Endothelial cell of umbilical vein (primary cell): ENCODE measurements around the gene NSUN6. TPM values are rescaled to one million over a fixed set of nuclear protein-coding genes. Genes with fewer than 3 reads are reported as not detected.

Source experiments
- BruUV-seq: library from RNA; stranded (reverse); fragments of 400-500 nt; replicated peaks from 2 replicates; lab custom pipeline; 2021; lab: Mats Ljungman, UMichigan
- CTCF ChIA-PET: fragments of 300-600, 350-600 bp; sonication (Branson Sonifier 250); formaldehyde crosslinking; loops from one replicate; lab custom pipeline; 2021; ENCODE audit warnings: antibody characterized with exemption, inconsistent platforms; lab: Charles Lee
- POLR2A ChIA-PET: fragments of 300-600, 350-600 bp; sonication (Branson Sonifier 250); formaldehyde crosslinking; loops from one replicate; lab custom pipeline; 2021; ENCODE audit warnings: antibody characterized with exemption, inconsistent platforms; lab: Charles Lee
- DNase-seq: peaks from one replicate; pipeline ENCODE4 v3.0.0-alpha.2; 2011; ENCODE audit warnings: low read depth, low spot score
- FAIRE-seq: peaks from 2 replicates; lab custom pipeline; 2011; peaks lifted over from hg19 to GRCh38; lab: Jason Lieb, UNC
- H2AFZ ChIP-seq: 2 replicates; pipeline ENCODE4 v1.6.0; 2012; ENCODE audit warnings: low read depth, low read length, control low read depth, inconsistent platforms
- H3K27ac ChIP-seq: 2 replicates; pipeline ENCODE4 v1.5.1; 2011; ENCODE audit warnings: low read depth, mild to moderate bottlenecking, control low read depth, low read length, moderate library complexity; ENCODE audit not compliant: insufficient read depth
- H3K27me3 ChIP-seq, 2 experiments: 2 replicates each; pipeline versions ENCODE4 v1.6.0 to v1.6.1; 2011; ENCODE audit warnings: low read length in 2 of 2, mixed read lengths in 1 of 2; ENCODE audit not compliant: control insufficient read depth in 2 of 2, insufficient read depth in 2 of 2
- H3K36me3 ChIP-seq, 2 experiments: 2 replicates in 1 of 2; 3 replicates in 1 of 2; pipeline ENCODE4 v1.5.1; 2011; ENCODE audit warnings: low read length in 2 of 2, mild to moderate bottlenecking in 1 of 2, moderate library complexity in 1 of 2; ENCODE audit not compliant: control insufficient read depth in 2 of 2, insufficient read depth in 2 of 2; ENCODE audit errors: extremely low read depth in 1 of 2
- H3K4me1 ChIP-seq: 3 replicates; pipeline ENCODE4 v1.5.1; 2011; ENCODE audit warnings: mild to moderate bottlenecking, low read length; ENCODE audit not compliant: control insufficient read depth, insufficient read depth; ENCODE audit errors: extremely low read depth
- H3K4me2 ChIP-seq: 2 replicates; pipeline ENCODE4 v1.6.1; 2011; ENCODE audit warnings: low read length, control low read depth, mixed read lengths; ENCODE audit not compliant: insufficient read depth
- H3K4me3 ChIP-seq, 3 experiments: fragments of 200-600 bp in 1 of 3; sonication (generic), shearing (Covaris generic) in 1 of 3; replicated peaks in 1 of 3; 2 replicates each; pipeline ENCODE4 v1.5.1; 2011 to 2016; ENCODE audit warnings: control low read depth in 3 of 3, low read length in 3 of 3, mild to moderate bottlenecking in 2 of 3, inconsistent platforms in 1 of 3, low read depth in 1 of 3, moderate library complexity in 1 of 3; ENCODE audit not compliant: insufficient read depth in 1 of 3
- H3K79me2 ChIP-seq: 2 replicates; pipeline ENCODE4 v1.6.0; 2012; ENCODE audit warnings: low read length, inconsistent platforms; ENCODE audit not compliant: control insufficient read depth, insufficient read depth
- H3K9ac ChIP-seq: replicated peaks from 2 replicates; pipeline ENCODE3; 2011; ENCODE audit warnings: low read length, control low read depth; ENCODE audit not compliant: insufficient read depth; ENCODE audit errors: extremely low read depth
- H3K9me1 ChIP-seq: replicated peaks from 3 replicates; pipeline ENCODE4 v1.6.0; 2011; ENCODE audit warnings: mild to moderate bottlenecking, low read length; ENCODE audit not compliant: control insufficient read depth, insufficient read depth; ENCODE audit errors: extremely low read depth
- H3K9me3 ChIP-seq: replicated peaks from 2 replicates; pipeline ENCODE4 v1.5.1; 2012; ENCODE audit warnings: low read length, inconsistent platforms; ENCODE audit not compliant: control insufficient read depth, insufficient read depth
- H4K20me1 ChIP-seq: replicated peaks from 2 replicates; pipeline ENCODE3; 2011; ENCODE audit warnings: mild to moderate bottlenecking, low read length; ENCODE audit not compliant: control insufficient read depth, insufficient read depth; ENCODE audit errors: extremely low read depth
- CTCF ChIP-seq, 2 donors: IDR thresholded peaks; 1 replicate in 1 of 2; 2 replicates in 1 of 2; pipeline ENCODE4 v1.5.1; 2011; ENCODE audit warnings: low read length in 2 of 2, mild to moderate bottlenecking in 2 of 2, moderate library complexity in 2 of 2, control low read depth in 1 of 2, inconsistent platforms in 1 of 2, low read depth in 1 of 2; ENCODE audit not compliant: insufficient read depth in 1 of 2; ENCODE audit errors: extremely low read depth in 1 of 2
- EZH2 ChIP-seq: IDR thresholded peaks from 2 replicates; pipeline ENCODE4 v1.6.1; 2012; ENCODE audit warnings: borderline replicate concordance, low read depth, mild to moderate bottlenecking, moderate library complexity, low read length, inconsistent platforms; ENCODE audit not compliant: severe bottlenecking
- FOS ChIP-seq: IDR thresholded peaks from 2 replicates; pipeline ENCODE4 v1.6.1; 2011; ENCODE audit warnings: mild to moderate bottlenecking, low read length, moderate library complexity, borderline replicate concordance; ENCODE audit not compliant: insufficient read depth
- GATA2 ChIP-seq: IDR thresholded peaks from 2 replicates; pipeline ENCODE4 v1.7.0; 2011; ENCODE audit warnings: low read depth, mild to moderate bottlenecking, moderate library complexity, mixed read lengths, low read length; ENCODE audit not compliant: insufficient read length, insufficient read depth
- JUN ChIP-seq: IDR thresholded peaks from 2 replicates; pipeline ENCODE4 v1.6.1; 2011; ENCODE audit warnings: borderline replicate concordance, low read depth; ENCODE audit not compliant: insufficient read length, insufficient read depth
- MAX ChIP-seq: IDR thresholded peaks from 2 replicates; pipeline ENCODE4 v1.6.1; 2011; ENCODE audit not compliant: insufficient read depth, insufficient read length
- MYC ChIP-seq: IDR thresholded peaks from one replicate; pipeline ENCODE4 v1.6.1; 2011; ENCODE audit warnings: mild to moderate bottlenecking, low read depth, low read length
- POLR2A ChIP-seq: IDR thresholded peaks from 2 replicates; pipeline ENCODE4 v1.6.1; 2012; ENCODE audit warnings: low read depth, mild to moderate bottlenecking, control low read depth, low read length
- POLR2AphosphoS5 ChIP-seq: IDR thresholded peaks from 2 replicates; pipeline ENCODE4 v1.6.1; 2012; ENCODE audit warnings: low read depth, mild to moderate bottlenecking, control low read depth, low read length, moderate library complexity; ENCODE audit not compliant: insufficient read depth
- dilution Hi-C: fragments of 300-500 bp; cut with MboI; formaldehyde crosslinking; loops from one replicate; pipeline ENCODE4 v1.15.0; 2019; ENCODE audit warnings: low sequenced_read_pairs; ENCODE audit not compliant: extremely low pct_ligation_motif_present
- intact Hi-C: fragments of 100-400 bp; cut with micrococcal nuclease; formaldehyde crosslinking; loops from one replicate; pipeline ENCODE4 v1.10.0; 2022
- polyA plus RNA-seq, 4 experiments: library from polyadenylated mRNA; depleted of rRNA in 3 of 4; stranded (reverse) in 3 of 4; unstranded in 1 of 4; fragments of >200 nt; gene quantifications; 2 replicates each; pipeline versions ENCODE4 v1.2.1 to v1.2.3, GENCODE V29; 2011 to 2012; ENCODE audit warnings: missing spikeins in 1 of 4
- total RNA-seq: library from RNA; stranded (reverse); gene quantifications from 2 replicates; pipeline ENCODE4 v1.2.3, GENCODE V29; 2021

NSUN6 gene
- total and polyA plus RNA-seq, 2 donors (not counting 3 experiments of a cell fraction or from before 2014, with no cell fraction given) = 3.3 to 5.2 TPM

GRCh38 chr10:18523858-18524257, 127.5 kb downstream of the NSUN6 start:
- Histone ChIP-seq H3K27ac (no peak overlapping the region), H2AFZ (no peak overlapping the region), H3K4me2 (no peak overlapping the region), H3K27me3 (no peaks in the 10 kb centered on the region), H3K4me1 (no peaks in the 10 kb centered on the region), H3K9ac (no peak overlapping the region), H3K4me3 (no peak overlapping the region), H3K9me1 (no peaks in the 10 kb centered on the region), H3K9me3 (no peaks in the 10 kb centered on the region), H3K79me2 (no peaks in the 10 kb centered on the region), H4K20me1 (no peaks in the 10 kb centered on the region), H3K36me3 (no peaks in the 10 kb centered on the region)
- intact Hi-C loops = no loop called here
- DNase-seq (no peak), FAIRE-seq (no peak)
- dilution Hi-C loops = no loop called here
- CTCF ChIA-PET = no interaction called here
- TF ChIP-seq MAX (no peak), JUN (no peak), EZH2 (no peak), CTCF (IDR thresholded peaks at IDR 0.05; ENCODE audit: extremely low read depth in 1 of 2, insufficient read depth in 1 of 2, low read depth in 1 of 2, low read length in 2 of 2) (no peak), GATA2 (no peak), MYC (no peak), POLR2AphosphoS5 (no peak), POLR2A (no peak), FOS (no peak)
- no TSS peak for BruUV-seq
- POLR2A ChIA-PET = no interaction called here
